ENCODE data around the gene KCTD2. TPM values are rescaled to one million over a fixed set of nuclear protein-coding genes. Genes with fewer than 3 reads are reported as not detected.

KCTD2 gene
- total and polyA plus RNA-seq, 2 of the 13 experiments (the other 11 are each of a cell fraction or from before 2014, with no cell fraction given) = 28.3 to 32.6 TPM

DNA sequence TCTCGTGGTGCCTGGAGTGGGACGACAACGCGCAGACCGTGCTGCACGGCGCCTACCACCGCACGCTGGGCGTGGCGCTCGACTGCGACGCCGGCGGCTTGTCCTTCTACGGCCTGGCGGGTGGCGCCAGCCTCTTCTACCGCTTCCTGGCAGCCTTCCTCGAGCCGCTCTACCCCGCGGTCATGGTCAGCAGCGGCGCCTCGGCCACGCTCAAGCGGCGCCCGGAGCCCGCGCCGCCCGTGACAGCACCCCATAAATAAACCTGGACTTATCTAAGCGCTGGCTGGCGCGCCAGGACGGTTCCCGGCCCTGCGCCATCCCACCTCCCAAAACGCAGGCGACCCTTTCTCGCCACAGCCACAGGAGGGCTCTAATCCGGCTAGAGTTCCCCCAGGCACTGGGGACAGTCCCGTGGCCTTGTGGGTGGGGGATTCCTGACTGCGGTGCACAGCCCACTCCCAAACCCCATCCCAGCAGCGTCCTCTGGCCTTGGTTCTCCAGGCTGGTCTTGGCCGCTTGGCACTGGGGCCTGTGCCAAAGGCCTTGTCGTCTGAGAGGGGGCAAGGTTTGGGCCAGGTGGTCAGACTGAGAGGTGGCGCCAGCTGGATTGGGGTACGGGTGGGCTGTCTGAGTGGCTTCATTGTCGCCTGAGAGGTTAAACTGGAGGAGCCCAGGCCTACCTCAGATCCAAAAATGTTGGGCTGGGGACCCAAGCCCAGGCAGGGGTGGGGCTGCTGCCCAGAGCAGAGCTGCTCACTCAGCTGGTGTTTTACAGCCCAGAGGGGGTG is 30.7 kb downstream of the KCTD2 start (continued):
- 0 out of 2 replicates have a peak, but pooled peaks have one; percentile 7 for TF ChIP-seq ZSCAN21 (CRISPR knock-in tag; IDR thresholded peaks at IDR 0.05; ENCODE audit: borderline replicate concordance)
- TF ChIP-seq ZNF451 (CRISPR knock-in tag; IDR thresholded peaks at IDR 0.05) = 0 out of 2 replicates have a peak, but pooled peaks have one; percentile 43
- TF ChIP-seq, protein P1, sequence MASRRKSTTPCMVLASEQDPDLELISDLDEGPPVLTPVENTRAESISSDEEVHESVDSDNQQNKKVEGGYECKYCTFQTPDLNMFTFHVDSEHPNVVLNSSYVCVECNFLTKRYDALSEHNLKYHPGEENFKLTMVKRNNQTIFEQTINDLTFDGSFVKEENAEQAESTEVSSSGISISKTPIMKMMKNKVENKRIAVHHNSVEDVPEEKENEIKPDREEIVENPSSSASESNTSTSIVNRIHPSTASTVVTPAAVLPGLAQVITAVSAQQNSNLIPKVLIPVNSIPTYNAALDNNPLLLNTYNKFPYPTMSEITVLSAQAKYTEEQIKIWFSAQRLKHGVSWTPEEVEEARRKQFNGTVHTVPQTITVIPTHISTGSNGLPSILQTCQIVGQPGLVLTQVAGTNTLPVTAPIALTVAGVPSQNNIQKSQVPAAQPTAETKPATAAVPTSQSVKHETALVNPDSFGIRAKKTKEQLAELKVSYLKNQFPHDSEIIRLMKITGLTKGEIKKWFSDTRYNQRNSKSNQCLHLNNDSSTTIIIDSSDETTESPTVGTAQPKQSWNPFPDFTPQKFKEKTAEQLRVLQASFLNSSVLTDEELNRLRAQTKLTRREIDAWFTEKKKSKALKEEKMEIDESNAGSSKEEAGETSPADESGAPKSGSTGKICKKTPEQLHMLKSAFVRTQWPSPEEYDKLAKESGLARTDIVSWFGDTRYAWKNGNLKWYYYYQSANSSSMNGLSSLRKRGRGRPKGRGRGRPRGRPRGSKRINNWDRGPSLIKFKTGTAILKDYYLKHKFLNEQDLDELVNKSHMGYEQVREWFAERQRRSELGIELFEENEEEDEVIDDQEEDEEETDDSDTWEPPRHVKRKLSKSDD (CRISPR knock-in tag; IDR thresholded peaks at IDR 0.05; ENCODE audit: low read depth) = peak; percentile 78
- TF ChIP-seq SMARCE1 (IDR thresholded peaks at IDR 0.05; ENCODE audit: borderline replicate concordance) = no peak
- TF ChIP-seq, protein P2, sequence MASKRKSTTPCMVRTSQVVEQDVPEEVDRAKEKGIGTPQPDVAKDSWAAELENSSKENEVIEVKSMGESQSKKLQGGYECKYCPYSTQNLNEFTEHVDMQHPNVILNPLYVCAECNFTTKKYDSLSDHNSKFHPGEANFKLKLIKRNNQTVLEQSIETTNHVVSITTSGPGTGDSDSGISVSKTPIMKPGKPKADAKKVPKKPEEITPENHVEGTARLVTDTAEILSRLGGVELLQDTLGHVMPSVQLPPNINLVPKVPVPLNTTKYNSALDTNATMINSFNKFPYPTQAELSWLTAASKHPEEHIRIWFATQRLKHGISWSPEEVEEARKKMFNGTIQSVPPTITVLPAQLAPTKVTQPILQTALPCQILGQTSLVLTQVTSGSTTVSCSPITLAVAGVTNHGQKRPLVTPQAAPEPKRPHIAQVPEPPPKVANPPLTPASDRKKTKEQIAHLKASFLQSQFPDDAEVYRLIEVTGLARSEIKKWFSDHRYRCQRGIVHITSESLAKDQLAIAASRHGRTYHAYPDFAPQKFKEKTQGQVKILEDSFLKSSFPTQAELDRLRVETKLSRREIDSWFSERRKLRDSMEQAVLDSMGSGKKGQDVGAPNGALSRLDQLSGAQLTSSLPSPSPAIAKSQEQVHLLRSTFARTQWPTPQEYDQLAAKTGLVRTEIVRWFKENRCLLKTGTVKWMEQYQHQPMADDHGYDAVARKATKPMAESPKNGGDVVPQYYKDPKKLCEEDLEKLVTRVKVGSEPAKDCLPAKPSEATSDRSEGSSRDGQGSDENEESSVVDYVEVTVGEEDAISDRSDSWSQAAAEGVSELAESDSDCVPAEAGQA (IDR thresholded peaks at IDR 0.05; ENCODE audit: low read depth) = peak; percentile 28; the same call in 1 of the 2 replicates
- TF ChIP-seq, protein P2 (CRISPR knock-in tag; IDR thresholded peaks at IDR 0.05; ENCODE audit: borderline replicate concordance) = no peak
- TF ChIP-seq HNRNPUL1 (IDR thresholded peaks at IDR 0.05; ENCODE audit: low read depth, low read length) = no peak
- TF ChIP-seq ZBTB3 (CRISPR knock-in tag; IDR thresholded peaks at IDR 0.05; ENCODE audit: borderline replicate concordance, low read depth) = peak; percentile 21; the same call in 1 of the 2 replicates
- TF ChIP-seq ZNF772 (CRISPR knock-in tag; IDR thresholded peaks at IDR 0.05) = peak; percentile 9; the same call in 1 of the 2 replicates
- peak; percentile 78 for TF ChIP-seq HOXA3 (CRISPR knock-in tag; IDR thresholded peaks at IDR 0.05)
- TF ChIP-seq HNRNPL (IDR thresholded peaks at IDR 0.05; ENCODE audit: low read depth, low read length) = no peak
- TF ChIP-seq, protein P3, sequence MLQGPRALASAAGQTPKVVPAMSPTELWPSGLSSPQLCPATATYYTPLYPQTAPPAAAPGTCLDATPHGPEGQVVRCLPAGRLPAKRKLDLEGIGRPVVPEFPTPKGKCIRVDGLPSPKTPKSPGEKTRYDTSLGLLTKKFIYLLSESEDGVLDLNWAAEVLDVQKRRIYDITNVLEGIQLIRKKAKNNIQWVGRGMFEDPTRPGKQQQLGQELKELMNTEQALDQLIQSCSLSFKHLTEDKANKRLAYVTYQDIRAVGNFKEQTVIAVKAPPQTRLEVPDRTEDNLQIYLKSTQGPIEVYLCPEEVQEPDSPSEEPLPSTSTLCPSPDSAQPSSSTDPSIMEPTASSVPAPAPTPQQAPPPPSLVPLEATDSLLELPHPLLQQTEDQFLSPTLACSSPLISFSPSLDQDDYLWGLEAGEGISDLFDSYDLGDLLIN (CRISPR knock-in tag; IDR thresholded peaks at IDR 0.05; ENCODE audit: borderline replicate concordance) = no peak
- 0 out of 2 replicates have a peak, but pooled peaks have one; percentile 14 for TF ChIP-seq ZNF343 (CRISPR knock-in tag; IDR thresholded peaks at IDR 0.05)
- no peak for TF ChIP-seq NBN (conservative IDR thresholded peaks at IDR 0.05)

Data from HepG2 (cell line).